Measurements from ENCODE around the gene SNX33. TPM values are rescaled to one million over a fixed set of nuclear protein-coding genes. Genes with fewer than 3 reads are reported as not detected.

Gene SNX33
- total RNA-seq, 1 experiment from 2014 or later: 19.8 TPM

DNA sequence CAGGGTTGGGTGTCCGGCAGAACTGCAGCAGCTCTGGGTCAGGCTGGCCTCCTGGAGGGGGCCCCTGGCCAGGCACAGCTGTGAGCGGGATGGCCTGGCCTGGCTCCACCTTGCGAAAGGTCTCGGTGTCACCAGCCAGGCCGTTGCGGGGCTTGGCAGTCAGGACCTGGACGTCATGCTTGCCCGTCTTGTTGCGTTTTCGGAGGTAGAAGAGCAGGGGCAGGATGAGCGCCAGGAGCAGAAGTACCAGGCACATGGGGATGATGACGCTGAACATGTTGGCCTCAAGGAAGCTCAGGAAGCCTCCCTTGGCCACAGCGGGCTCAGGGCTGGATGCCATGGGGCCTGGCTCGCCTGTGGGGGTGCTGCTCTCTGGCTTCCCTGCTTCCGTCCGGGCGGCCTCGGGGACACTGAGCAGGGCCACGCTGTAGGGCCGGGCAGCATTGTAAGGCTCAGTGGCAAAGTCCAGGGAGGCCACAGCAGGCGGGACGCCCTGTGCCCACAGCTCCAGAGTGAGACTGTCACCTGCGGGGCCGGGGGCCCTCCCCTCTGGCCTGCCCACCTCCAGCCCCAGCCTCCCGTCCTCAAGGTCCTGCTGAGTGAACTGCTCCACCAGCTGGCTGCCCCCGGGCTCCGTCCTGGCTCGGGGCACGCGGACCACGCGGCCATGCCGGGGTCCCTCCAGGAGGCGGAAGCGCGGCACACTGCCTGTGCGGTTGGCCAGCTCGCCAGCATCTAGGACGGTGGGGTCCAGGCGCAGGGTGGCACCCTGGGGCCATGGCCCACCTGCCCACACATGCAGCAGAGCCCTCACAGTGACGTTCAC is 28.1 kb downstream of the SNX33 start:
- no peak for TF ChIP-seq IRF2 (CRISPR knock-in tag; IDR thresholded peaks at IDR 0.05; ENCODE audit: borderline replicate concordance, low read depth)
- TF ChIP-seq, protein P1, sequence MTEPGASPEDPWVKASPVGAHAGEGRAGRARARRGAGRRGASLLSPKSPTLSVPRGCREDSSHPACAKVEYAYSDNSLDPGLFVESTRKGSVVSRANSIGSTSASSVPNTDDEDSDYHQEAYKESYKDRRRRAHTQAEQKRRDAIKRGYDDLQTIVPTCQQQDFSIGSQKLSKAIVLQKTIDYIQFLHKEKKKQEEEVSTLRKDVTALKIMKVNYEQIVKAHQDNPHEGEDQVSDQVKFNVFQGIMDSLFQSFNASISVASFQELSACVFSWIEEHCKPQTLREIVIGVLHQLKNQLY (CRISPR knock-in tag; IDR thresholded peaks at IDR 0.05): no peak
- TF ChIP-seq ZNF138 (CRISPR knock-in tag; conservative IDR thresholded peaks at IDR 0.05): no peak
- ATAC-seq: no peak
- ChIA-PET POLR2A (interaction anchor here (1.4 kb wide), 1 partner anchor 36 kb away, joined by 4 read pairs; the partner anchor contains the start of gene IMP3), CTCF (interaction anchor here (0.5 to 1.9 kb wide), 2 partner anchors 11 to 43 kb away, joined by 3 to 7 read pairs; no protein-coding TSS in a partner anchor)
- DNase-seq (ENCODE audit: low spot score): no peak
- Mint-ChIP-seq H3K27me3 (ENCODE audit: low read depth) (no peaks in the 10 kb centered on the region), H3K4me3 (no peak overlapping the region), H3K9me3 (no peaks in the 10 kb centered on the region), H3K27ac (no peak overlapping the region), H3K4me1 (peaks cover 37% of the 10 kb centered on the region), H3K36me3 (no peaks in the 10 kb centered on the region)

DNA sequence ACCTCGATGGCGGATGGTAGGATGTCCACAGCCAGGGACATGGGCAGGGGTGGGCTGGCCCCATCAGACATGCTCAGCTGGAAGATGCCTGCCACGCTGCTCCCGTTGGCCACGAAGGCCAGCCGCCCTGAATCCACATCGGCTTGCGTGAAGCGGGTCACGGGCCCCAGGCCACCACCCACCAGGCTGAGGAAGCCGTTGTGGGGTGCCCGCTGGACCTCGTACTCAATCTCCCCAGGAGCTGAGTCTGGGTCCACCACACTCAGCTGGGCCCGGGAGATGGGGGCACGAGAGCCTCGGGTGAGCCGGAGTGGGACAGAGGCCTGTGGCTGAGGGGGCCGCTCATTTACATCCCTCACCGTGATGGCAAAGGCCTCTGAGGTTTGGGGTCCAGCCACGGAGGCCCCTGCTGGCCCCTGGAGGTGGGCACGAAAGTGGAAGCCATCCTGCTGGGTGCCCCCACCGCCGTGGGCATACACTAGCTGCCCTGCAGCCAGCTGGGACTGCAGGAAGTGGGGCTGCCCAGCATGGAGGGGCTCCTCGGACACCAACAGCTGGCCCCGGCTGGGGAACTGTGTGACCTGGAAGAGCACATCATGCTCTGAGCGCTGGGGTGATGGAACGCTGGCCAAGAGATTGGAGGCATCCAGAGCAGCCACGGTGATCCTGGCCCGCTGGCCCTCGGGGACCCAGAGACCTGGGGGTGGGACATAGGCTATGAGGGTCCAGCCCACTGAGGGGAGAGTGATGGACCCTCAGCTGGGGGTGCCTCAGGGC is 29.2 kb downstream of the SNX33 start:
- no peak for ATAC-seq
- ChIA-PET CTCF (interaction anchor here (1.9 kb wide), 1 partner anchor 10 kb away, joined by 7 read pairs; no protein-coding TSS in a partner anchor), POLR2A (interaction anchor here (1.4 kb wide), 1 partner anchor 37 kb away, joined by 4 read pairs; the partner anchor contains the start of gene IMP3)
- no peak for DNase-seq (ENCODE audit: low spot score)
- H3K4me1 Mint-ChIP-seq: peaks cover 35% of the 10 kb centered on the region
- TF ChIP-seq MXD4 (CRISPR knock-in tag; IDR thresholded peaks at IDR 0.05; ENCODE audit: borderline replicate concordance) (no peak), ZNF416 (CRISPR knock-in tag; IDR thresholded peaks at IDR 0.05) (no peak), RELA (CRISPR knock-in tag; IDR thresholded peaks at IDR 0.05; ENCODE audit: borderline replicate concordance) (no peak), KAT7 (CRISPR knock-in tag; IDR thresholded peaks at IDR 0.05; ENCODE audit: borderline replicate concordance) (no peak), NR1H2 (CRISPR knock-in tag; IDR thresholded peaks at IDR 0.05) (no peak)
- TF ChIP-seq, protein P2, sequence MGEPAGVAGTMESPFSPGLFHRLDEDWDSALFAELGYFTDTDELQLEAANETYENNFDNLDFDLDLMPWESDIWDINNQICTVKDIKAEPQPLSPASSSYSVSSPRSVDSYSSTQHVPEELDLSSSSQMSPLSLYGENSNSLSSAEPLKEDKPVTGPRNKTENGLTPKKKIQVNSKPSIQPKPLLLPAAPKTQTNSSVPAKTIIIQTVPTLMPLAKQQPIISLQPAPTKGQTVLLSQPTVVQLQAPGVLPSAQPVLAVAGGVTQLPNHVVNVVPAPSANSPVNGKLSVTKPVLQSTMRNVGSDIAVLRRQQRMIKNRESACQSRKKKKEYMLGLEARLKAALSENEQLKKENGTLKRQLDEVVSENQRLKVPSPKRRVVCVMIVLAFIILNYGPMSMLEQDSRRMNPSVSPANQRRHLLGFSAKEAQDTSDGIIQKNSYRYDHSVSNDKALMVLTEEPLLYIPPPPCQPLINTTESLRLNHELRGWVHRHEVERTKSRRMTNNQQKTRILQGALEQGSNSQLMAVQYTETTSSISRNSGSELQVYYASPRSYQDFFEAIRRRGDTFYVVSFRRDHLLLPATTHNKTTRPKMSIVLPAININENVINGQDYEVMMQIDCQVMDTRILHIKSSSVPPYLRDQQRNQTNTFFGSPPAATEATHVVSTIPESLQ (CRISPR knock-in tag; IDR thresholded peaks at IDR 0.05): no peak
- TF ChIP-seq, protein P3, sequence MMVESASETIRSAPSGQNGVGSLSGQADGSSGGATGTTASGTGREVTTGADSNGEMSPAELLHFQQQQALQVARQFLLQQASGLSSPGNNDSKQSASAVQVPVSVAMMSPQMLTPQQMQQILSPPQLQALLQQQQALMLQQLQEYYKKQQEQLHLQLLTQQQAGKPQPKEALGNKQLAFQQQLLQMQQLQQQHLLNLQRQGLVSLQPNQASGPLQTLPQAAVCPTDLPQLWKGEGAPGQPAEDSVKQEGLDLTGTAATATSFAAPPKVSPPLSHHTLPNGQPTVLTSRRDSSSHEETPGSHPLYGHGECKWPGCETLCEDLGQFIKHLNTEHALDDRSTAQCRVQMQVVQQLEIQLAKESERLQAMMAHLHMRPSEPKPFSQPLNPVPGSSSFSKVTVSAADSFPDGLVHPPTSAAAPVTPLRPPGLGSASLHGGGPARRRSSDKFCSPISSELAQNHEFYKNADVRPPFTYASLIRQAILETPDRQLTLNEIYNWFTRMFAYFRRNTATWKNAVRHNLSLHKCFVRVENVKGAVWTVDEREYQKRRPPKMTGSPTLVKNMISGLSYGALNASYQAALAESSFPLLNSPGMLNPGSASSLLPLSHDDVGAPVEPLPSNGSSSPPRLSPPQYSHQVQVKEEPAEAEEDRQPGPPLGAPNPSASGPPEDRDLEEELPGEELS (CRISPR knock-in tag; IDR thresholded peaks at IDR 0.05): no peak
- TF ChIP-seq, protein P4, sequence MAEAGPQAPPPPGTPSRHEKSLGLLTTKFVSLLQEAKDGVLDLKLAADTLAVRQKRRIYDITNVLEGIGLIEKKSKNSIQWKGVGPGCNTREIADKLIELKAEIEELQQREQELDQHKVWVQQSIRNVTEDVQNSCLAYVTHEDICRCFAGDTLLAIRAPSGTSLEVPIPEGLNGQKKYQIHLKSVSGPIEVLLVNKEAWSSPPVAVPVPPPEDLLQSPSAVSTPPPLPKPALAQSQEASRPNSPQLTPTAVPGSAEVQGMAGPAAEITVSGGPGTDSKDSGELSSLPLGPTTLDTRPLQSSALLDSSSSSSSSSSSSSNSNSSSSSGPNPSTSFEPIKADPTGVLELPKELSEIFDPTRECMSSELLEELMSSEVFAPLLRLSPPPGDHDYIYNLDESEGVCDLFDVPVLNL (CRISPR knock-in tag; IDR thresholded peaks at IDR 0.05; ENCODE audit: borderline replicate concordance, low read depth): no peak
- H3K27me3 Mint-ChIP-seq (ENCODE audit: low read depth): no peaks in the 10 kb centered on the region
- H3K9me3 Mint-ChIP-seq: no peaks in the 10 kb centered on the region
- H3K36me3 Mint-ChIP-seq: no peaks in the 10 kb centered on the region
- H3K27ac Mint-ChIP-seq: no peak overlapping the region
- H3K4me3 Mint-ChIP-seq: no peak overlapping the region

Measured in WTC11 (cell line).